Osteoblast (primary cell): Measurements from ENCODE around the gene FAM228B. TPM values are rescaled to one million over a fixed set of nuclear protein-coding genes. Genes with fewer than 3 reads are reported as not detected.

Experiments used
- DNase-seq: peaks from one replicate; pipeline ENCODE4 v3.0.0; 2011; ENCODE audit warnings: low spot score, mixed read lengths; ENCODE audit not compliant: insufficient read length; ENCODE audit errors: missing footprints
- H2AFZ ChIP-seq: 2 replicates; pipeline ENCODE4 v1.6.0; 2011; ENCODE audit warnings: mild to moderate bottlenecking, low read length
- H3K27ac ChIP-seq: 2 replicates; pipeline ENCODE4 v1.5.1; 2011; ENCODE audit warnings: mild to moderate bottlenecking, low read depth, low read length, moderate library complexity
- H3K27me3 ChIP-seq: 2 replicates; pipeline ENCODE4 v1.6.0; 2012; ENCODE audit warnings: mild to moderate bottlenecking, control low read depth, inconsistent platforms, low read length, moderate library complexity; ENCODE audit not compliant: insufficient read depth
- H3K36me3 ChIP-seq: 2 replicates; pipeline ENCODE4 v1.5.1; 2011; ENCODE audit warnings: mild to moderate bottlenecking, low read length, control low read depth, moderate library complexity; ENCODE audit not compliant: insufficient read depth
- H3K4me1 ChIP-seq: 2 replicates; pipeline ENCODE4 v1.5.1; 2011; ENCODE audit warnings: mild to moderate bottlenecking, low read length, control low read depth, moderate library complexity; ENCODE audit not compliant: insufficient read depth
- H3K4me2 ChIP-seq: 2 replicates; pipeline ENCODE4 v1.6.0; 2011; ENCODE audit warnings: mild to moderate bottlenecking, low read length; ENCODE audit not compliant: insufficient read depth
- H3K4me3 ChIP-seq: fragments of 200-600 bp; sonication (generic); 3 replicates; pipeline ENCODE4 v1.5.1; 2012; ENCODE audit warnings: mild to moderate bottlenecking, low read length, inconsistent platforms; ENCODE audit not compliant: insufficient read depth
- H3K79me2 ChIP-seq: 2 replicates; pipeline ENCODE4 v1.6.0; 2012; ENCODE audit warnings: mild to moderate bottlenecking, low read length, control low read depth, inconsistent platforms; ENCODE audit not compliant: insufficient read depth
- H3K9me3 ChIP-seq: 2 replicates; pipeline ENCODE4 v1.5.1; 2011; ENCODE audit warnings: low read depth, low read length, control low read depth
- H4K20me1 ChIP-seq: 2 replicates; pipeline ENCODE4 v1.6.0; 2012; ENCODE audit warnings: mild to moderate bottlenecking, low read length, control low read depth; ENCODE audit not compliant: insufficient read depth
- CTCF ChIP-seq: IDR thresholded peaks from 2 replicates; pipeline ENCODE4 v1.5.1; 2011; ENCODE audit warnings: mild to moderate bottlenecking, low read depth, low read length, moderate library complexity; ENCODE audit errors: extremely low read depth
- total RNA-seq: library from RNA; depleted of rRNA; stranded (reverse); fragments of >200 nt; gene quantifications from 2 replicates; pipeline ENCODE4 v1.2.3, GENCODE V29; 2012

Gene FAM228B
- total RNA-seq, 1 donor, result 11.6 TPM

DNA sequence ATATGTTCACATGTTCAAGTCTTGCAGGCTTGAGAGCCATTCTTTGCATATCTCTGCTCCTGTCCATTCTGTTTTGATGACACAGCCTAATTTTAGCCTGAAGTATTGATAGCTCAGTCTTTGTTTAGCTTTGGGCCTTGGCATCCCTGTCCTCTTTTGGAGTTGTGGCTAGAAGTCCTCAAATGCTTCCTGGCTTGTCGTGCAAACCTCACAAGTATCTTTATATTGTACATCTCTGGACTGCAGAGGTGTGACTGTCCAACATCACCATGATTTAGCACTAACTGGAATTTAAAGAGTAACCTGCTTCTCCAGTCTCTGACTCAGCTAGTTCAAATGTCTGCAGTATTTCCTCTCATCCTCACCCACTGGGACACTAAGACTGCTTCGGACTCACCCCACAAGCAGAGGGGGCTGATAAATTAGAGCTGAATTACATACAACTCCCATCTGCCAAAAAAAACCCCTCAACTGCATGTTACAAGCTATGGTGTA, 11.8 kb upstream of the FAM228B start:
- H3K27me3 ChIP-seq, result no peaks in the 10 kb centered on the region
- no peak overlapping the region for H2AFZ ChIP-seq
- H3K79me2 ChIP-seq, result no peaks in the 10 kb centered on the region
- peaks cover 5% of the 10 kb centered on the region for H3K9me3 ChIP-seq
- H3K4me3 ChIP-seq, result no peak overlapping the region
- H4K20me1 ChIP-seq, result no peaks in the 10 kb centered on the region
- peaks cover 19% of the 10 kb centered on the region for H3K4me1 ChIP-seq
- no peak for TF ChIP-seq CTCF
- H3K4me2 ChIP-seq, result peak overlapping the region; percentile 27
- no peaks in the 10 kb centered on the region for H3K36me3 ChIP-seq
- DNase-seq, result peak; percentile 57
- peak overlapping the region; percentile 34 for H3K27ac ChIP-seq

GRCh38 chr2:24115057-24115456, 8.2 kb upstream of the FAM228B start:
- Histone ChIP-seq H3K27ac (no peak overlapping the region), H3K9me3 (peaks cover 5% of the 10 kb centered on the region), H3K79me2 (no peaks in the 10 kb centered on the region), H3K4me2 (no peak overlapping the region), H3K4me1 (peaks cover 19% of the 10 kb centered on the region), H3K27me3 (no peaks in the 10 kb centered on the region), H3K36me3 (no peaks in the 10 kb centered on the region), H3K4me3 (no peak overlapping the region), H2AFZ (no peak overlapping the region), H4K20me1 (no peaks in the 10 kb centered on the region)
- no peak for DNase-seq
- TF ChIP-seq CTCF, result no peak

DNA sequence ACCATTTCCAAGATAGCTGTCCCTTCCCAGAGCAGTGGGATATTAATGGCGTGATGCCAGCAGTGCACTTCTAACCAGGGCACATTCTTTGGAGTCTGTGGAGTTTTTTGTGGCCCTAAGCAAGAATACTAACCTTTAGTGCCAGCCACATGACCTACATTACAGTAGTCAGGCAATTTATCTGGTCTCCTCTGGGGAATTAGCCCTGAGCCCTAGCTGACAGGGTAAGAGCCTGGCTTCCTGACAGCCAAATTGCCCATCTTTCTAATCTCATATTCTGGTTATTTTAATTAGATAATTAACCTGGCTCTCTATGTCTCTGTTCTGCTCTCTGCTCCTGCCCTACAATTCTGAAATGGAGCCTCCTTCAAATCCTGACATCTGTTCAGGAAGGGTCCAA, 5.4 kb upstream of the FAM228B start:
- no peak for DNase-seq
- Histone ChIP-seq H2AFZ (no peak overlapping the region), H3K4me3 (no peak overlapping the region), H3K9me3 (peaks cover 5% of the 10 kb centered on the region), H3K27me3 (no peaks in the 10 kb centered on the region), H3K79me2 (no peaks in the 10 kb centered on the region), H3K36me3 (no peaks in the 10 kb centered on the region), H3K4me2 (no peak overlapping the region), H3K4me1 (peaks cover 7% of the 10 kb centered on the region), H3K27ac (no peak overlapping the region), H4K20me1 (no peaks in the 10 kb centered on the region)
- no peak for TF ChIP-seq CTCF

DNA sequence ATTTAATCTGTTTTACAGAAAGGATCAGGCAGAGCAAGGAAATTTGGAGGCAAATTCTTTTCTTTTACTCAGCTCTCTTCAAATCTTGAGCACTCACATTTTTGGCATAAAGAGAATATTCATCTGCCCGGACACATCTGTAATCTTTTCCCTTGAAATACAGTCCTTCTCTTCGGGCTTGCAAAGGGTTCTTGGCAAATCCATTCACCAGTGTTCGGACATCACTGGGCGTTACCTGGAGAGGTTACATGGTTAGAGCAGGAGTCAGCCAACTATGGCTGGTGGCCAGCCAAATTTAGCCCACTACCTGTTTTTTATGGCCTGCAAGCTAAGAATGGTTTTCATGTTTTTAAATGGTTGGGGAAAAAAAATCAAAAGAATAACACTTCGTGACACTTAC, 2.2 kb upstream of the FAM228B start:
- Histone ChIP-seq H2AFZ (no peak overlapping the region), H3K4me3 (no peak overlapping the region), H4K20me1 (no peaks in the 10 kb centered on the region), H3K27ac (no peak overlapping the region), H3K4me2 (no peak overlapping the region), H3K79me2 (peaks cover 7% of the 10 kb centered on the region), H3K4me1 (peaks cover 14% of the 10 kb centered on the region), H3K36me3 (no peaks in the 10 kb centered on the region), H3K9me3 (no peaks in the 10 kb centered on the region), H3K27me3 (no peaks in the 10 kb centered on the region)
- no peak for TF ChIP-seq CTCF
- no peak for DNase-seq
